ENCODE results near the gene NETO2. TPM values are rescaled to one million over a fixed set of nuclear protein-coding genes. Genes with fewer than 3 reads are reported as not detected.
A peak's percentile ranks its signal among the peaks of the same experiment; 100 is the strongest.

NETO2 gene
- total and polyA plus RNA-seq, 2 of the 13 experiments (the other 11 are each of a cell fraction or from before 2014, with no cell fraction given) = 8.2 to 13.5 TPM

DNA sequence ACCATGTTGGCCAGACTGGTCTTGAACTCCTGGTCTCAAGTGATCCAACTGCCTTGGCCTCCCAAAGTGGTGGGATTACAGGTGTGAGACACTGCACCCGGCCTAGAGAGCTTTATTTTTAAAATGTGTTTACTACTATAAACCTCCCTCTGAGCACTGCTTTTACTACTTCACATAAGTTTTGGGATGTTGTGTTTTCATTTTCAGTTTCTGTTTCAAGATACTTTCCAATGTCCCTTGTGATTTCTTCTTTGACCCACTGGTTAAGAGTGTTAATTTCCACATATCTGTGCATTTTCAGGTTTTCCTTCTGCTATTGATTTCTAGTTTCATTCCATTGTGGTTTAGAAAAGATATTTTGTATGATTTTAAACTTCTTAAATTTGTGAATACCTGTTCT, 74.4 kb downstream of the NETO2 start:
- no peak for DNase-seq (ENCODE audit: low spot score)
- no peak overlapping the region for H3K9ac ChIP-seq (ENCODE audit: insufficient read depth, low read depth, low read length)
- H3K4me3 ChIP-seq (replicated peaks in 1 of 3; ENCODE audit: insufficient read depth in 1 of 3, low read depth in 2 of 3, low read length in 3 of 3) = no peak overlapping the region
- H3K27me3 ChIP-seq (ENCODE audit: control insufficient read depth in 1 of 2, insufficient read depth in 2 of 2, low read length in 2 of 2) = peaks cover 0 to 17% of the 10 kb centered on the region in 2 experiments; a peak in 4 of 5 replicates
- ChIA-PET POLR2A (no interaction called here), CTCF (ENCODE audit: low intra/inter-chr PET ratio, low total read pairs) (no interaction called here)
- H3K27ac ChIP-seq (ENCODE audit: extremely low read length, insufficient read depth, low read length) = no peak overlapping the region
- no peaks in the 10 kb centered on the region for H4K20me1 ChIP-seq (ENCODE audit: insufficient read depth, low read length)
- no peaks in the 10 kb centered on the region for H3K9me3 ChIP-seq (ENCODE audit: low read length)
- TF ChIP-seq MAZ (IDR thresholded peaks at IDR 0.05; ENCODE audit: borderline replicate concordance, low read depth, low read length) = no peak
- no peak for TF ChIP-seq MAZ (CRISPR knock-in tag; IDR thresholded peaks at IDR 0.05; ENCODE audit: low read depth)
- TF ChIP-seq, protein P1, sequence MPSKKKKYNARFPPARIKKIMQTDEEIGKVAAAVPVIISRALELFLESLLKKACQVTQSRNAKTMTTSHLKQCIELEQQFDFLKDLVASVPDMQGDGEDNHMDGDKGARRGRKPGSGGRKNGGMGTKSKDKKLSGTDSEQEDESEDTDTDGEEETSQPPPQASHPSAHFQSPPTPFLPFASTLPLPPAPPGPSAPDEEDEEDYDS (CRISPR knock-in tag; IDR thresholded peaks at IDR 0.05) = no peak
- no peak overlapping the region for H2AFZ ChIP-seq (ENCODE audit: low read length)
- in situ Hi-C loops (cut with HindIII; ENCODE audit: extremely low pct_ligation_motif_present, low pct_unique_long_range_greater_than_20kb) = no loop called here
- no peak for FAIRE-seq
- BruUV-seq (replicated peaks) = no TSS peak
- H3K36me3 ChIP-seq (replicated peaks in 1 of 2; ENCODE audit: control insufficient read depth in 1 of 2, insufficient read depth in 2 of 2, low read length in 2 of 2) = no peaks in the 10 kb centered on the region
- intact Hi-C loops (cut with micrococcal nuclease; ENCODE audit: unreplicated experiment) = no loop called here
- WGBS (ENCODE audit: low lambda C conversion rate) = 0% methylated on average over 1 of the region's 1 CpG
- no peaks in the 10 kb centered on the region for H3K79me2 ChIP-seq (ENCODE audit: insufficient read depth, low read length)
- no peaks in the 10 kb centered on the region for H3K4me1 ChIP-seq (ENCODE audit: insufficient read depth, low read length)
- H3K4me2 ChIP-seq (ENCODE audit: low read depth, low read length) = peak overlapping the region; percentile 25; the same call in 1 of the 2 replicates
- ATAC-seq = no peak

DNA sequence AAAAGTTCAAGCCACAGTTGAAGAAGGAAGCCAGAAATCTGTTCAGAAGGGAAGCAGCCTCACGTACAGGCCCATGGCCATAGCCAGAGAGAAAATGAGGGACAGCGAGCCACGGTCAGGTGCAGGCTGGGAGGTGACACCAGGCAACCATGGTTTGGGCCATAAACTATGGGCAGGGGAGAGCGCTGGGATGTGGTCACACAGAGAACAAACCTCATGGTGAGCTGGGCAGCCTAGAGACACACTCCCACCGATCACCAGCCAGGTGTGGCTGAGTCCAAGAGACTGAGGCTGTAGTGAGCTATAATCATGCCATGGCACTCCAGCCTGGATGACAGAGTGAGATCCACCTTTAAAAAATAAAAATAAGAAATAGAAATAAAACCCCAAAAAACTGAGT, 76.5 kb downstream of the NETO2 start:
- H2AFZ ChIP-seq (ENCODE audit: low read length) = no peak overlapping the region
- peaks cover 4% of the 10 kb centered on the region; the same call in 1 of the 2 replicates for H3K9me3 ChIP-seq (ENCODE audit: low read length)
- ATAC-seq (no peak), FAIRE-seq (no peak), DNase-seq (ENCODE audit: low spot score) (no peak)
- H3K4me1 ChIP-seq (ENCODE audit: insufficient read depth, low read length) = no peaks in the 10 kb centered on the region
- no peaks in the 10 kb centered on the region for H4K20me1 ChIP-seq (ENCODE audit: insufficient read depth, low read length)
- H3K79me2 ChIP-seq (ENCODE audit: insufficient read depth, low read length) = no peaks in the 10 kb centered on the region
- H3K4me2 ChIP-seq (ENCODE audit: low read depth, low read length) = no peak overlapping the region
- H3K36me3 ChIP-seq (replicated peaks in 1 of 2; ENCODE audit: control insufficient read depth in 1 of 2, insufficient read depth in 2 of 2, low read length in 2 of 2) = no peaks in the 10 kb centered on the region
- BruUV-seq (replicated peaks) = no TSS peak
- intact Hi-C loops (cut with micrococcal nuclease; ENCODE audit: unreplicated experiment) = no loop called here
- no peak overlapping the region for H3K4me3 ChIP-seq (replicated peaks in 1 of 3; ENCODE audit: insufficient read depth in 1 of 3, low read depth in 2 of 3, low read length in 3 of 3)
- H3K9ac ChIP-seq (ENCODE audit: insufficient read depth, low read depth, low read length) = no peak overlapping the region
- 43% methylated on average over 5 of the region's 5 CpGs for WGBS (ENCODE audit: low lambda C conversion rate)
- H3K27me3 ChIP-seq (ENCODE audit: control insufficient read depth in 1 of 2, insufficient read depth in 2 of 2, low read length in 2 of 2) = peaks cover 0 to 18% of the 10 kb centered on the region in 2 experiments; a peak in 3 of 5 replicates
- POLR2A ChIA-PET = no interaction called here
- no peak overlapping the region for H3K27ac ChIP-seq (ENCODE audit: extremely low read length, insufficient read depth, low read length)
- CTCF ChIA-PET (ENCODE audit: low intra/inter-chr PET ratio, low total read pairs) = no interaction called here
- in situ Hi-C loops (cut with HindIII; ENCODE audit: extremely low pct_ligation_motif_present, low pct_unique_long_range_greater_than_20kb) = no loop called here
- TF ChIP-seq, protein P2, sequence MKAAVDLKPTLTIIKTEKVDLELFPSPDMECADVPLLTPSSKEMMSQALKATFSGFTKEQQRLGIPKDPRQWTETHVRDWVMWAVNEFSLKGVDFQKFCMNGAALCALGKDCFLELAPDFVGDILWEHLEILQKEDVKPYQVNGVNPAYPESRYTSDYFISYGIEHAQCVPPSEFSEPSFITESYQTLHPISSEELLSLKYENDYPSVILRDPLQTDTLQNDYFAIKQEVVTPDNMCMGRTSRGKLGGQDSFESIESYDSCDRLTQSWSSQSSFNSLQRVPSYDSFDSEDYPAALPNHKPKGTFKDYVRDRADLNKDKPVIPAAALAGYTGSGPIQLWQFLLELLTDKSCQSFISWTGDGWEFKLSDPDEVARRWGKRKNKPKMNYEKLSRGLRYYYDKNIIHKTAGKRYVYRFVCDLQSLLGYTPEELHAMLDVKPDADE (CRISPR knock-in tag; IDR thresholded peaks at IDR 0.05) = no peak
- TF ChIP-seq, protein P3, sequence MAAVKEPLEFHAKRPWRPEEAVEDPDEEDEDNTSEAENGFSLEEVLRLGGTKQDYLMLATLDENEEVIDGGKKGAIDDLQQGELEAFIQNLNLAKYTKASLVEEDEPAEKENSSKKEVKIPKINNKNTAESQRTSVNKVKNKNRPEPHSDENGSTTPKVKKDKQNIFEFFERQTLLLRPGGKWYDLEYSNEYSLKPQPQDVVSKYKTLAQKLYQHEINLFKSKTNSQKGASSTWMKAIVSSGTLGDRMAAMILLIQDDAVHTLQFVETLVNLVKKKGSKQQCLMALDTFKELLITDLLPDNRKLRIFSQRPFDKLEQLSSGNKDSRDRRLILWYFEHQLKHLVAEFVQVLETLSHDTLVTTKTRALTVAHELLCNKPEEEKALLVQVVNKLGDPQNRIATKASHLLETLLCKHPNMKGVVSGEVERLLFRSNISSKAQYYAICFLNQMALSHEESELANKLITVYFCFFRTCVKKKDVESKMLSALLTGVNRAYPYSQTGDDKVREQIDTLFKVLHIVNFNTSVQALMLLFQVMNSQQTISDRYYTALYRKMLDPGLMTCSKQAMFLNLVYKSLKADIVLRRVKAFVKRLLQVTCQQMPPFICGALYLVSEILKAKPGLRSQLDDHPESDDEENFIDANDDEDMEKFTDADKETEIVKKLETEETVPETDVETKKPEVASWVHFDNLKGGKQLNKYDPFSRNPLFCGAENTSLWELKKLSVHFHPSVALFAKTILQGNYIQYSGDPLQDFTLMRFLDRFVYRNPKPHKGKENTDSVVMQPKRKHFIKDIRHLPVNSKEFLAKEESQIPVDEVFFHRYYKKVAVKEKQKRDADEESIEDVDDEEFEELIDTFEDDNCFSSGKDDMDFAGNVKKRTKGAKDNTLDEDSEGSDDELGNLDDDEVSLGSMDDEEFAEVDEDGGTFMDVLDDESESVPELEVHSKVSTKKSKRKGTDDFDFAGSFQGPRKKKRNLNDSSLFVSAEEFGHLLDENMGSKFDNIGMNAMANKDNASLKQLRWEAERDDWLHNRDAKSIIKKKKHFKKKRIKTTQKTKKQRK (IDR thresholded peaks at IDR 0.05; ENCODE audit: low read length) = no peak
- TF ChIP-seq DR1 (CRISPR knock-in tag; IDR thresholded peaks at IDR 0.05) (no peak), ZNF432 (CRISPR knock-in tag; IDR thresholded peaks at IDR 0.05; ENCODE audit: borderline replicate concordance) (no peak), ZNF138 (CRISPR knock-in tag; IDR thresholded peaks at IDR 0.05; ENCODE audit: low read depth) (no peak), TRIM24 (CRISPR knock-in tag; IDR thresholded peaks at IDR 0.05) (no peak)
- TF ChIP-seq, protein P4, sequence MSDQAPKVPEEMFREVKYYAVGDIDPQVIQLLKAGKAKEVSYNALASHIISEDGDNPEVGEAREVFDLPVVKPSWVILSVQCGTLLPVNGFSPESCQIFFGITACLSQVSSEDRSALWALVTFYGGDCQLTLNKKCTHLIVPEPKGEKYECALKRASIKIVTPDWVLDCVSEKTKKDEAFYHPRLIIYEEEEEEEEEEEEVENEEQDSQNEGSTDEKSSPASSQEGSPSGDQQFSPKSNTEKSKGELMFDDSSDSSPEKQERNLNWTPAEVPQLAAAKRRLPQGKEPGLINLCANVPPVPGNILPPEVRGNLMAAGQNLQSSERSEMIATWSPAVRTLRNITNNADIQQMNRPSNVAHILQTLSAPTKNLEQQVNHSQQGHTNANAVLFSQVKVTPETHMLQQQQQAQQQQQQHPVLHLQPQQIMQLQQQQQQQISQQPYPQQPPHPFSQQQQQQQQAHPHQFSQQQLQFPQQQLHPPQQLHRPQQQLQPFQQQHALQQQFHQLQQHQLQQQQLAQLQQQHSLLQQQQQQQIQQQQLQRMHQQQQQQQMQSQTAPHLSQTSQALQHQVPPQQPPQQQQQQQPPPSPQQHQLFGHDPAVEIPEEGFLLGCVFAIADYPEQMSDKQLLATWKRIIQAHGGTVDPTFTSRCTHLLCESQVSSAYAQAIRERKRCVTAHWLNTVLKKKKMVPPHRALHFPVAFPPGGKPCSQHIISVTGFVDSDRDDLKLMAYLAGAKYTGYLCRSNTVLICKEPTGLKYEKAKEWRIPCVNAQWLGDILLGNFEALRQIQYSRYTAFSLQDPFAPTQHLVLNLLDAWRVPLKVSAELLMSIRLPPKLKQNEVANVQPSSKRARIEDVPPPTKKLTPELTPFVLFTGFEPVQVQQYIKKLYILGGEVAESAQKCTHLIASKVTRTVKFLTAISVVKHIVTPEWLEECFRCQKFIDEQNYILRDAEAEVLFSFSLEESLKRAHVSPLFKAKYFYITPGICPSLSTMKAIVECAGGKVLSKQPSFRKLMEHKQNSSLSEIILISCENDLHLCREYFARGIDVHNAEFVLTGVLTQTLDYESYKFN (CRISPR knock-in tag; conservative IDR thresholded peaks at IDR 0.05) = no peak

All from HepG2 (cell line).